GM21825 (cell line): ENCODE data around the gene FAIM2.
A peak's percentile ranks its signal among the peaks of the same experiment; 100 is the strongest.

ENCODE experiments used
- ATAC-seq: cut with Tn5 transposase; IDR thresholded peaks from one replicate; pipeline ENCODE4 v1.9.1; 2021; ENCODE audit warnings: mild to moderate bottlenecking, moderate library complexity; ENCODE audit not compliant: unreplicated experiment

The FAIM2 gene

GRCh38 chr12:49827401-49828099, 76.2 kb downstream of the FAIM2 start:
- ATAC-seq, result peak; percentile 14

- ATAC-seq, result no peak
These were observed 76.7 kb downstream of the FAIM2 start for GRCh38 chr12:49827051-49827400.

- no peak for ATAC-seq
These were observed 77.7 kb downstream of the FAIM2 start for GRCh38 chr12:49825971-49826421.

GRCh38 chr12:49825360-49825970, 78.2 kb downstream of the FAIM2 start:
- no peak for ATAC-seq

- ATAC-seq, result no peak
These were observed 78.8 kb downstream of the FAIM2 start for GRCh38 chr12:49824895-49825294.

- ATAC-seq, result no peak
These were observed 79.3 kb downstream of the FAIM2 start for GRCh38 chr12:49824416-49824815.

GRCh38 chr12:49823951-49824350, 79.7 kb downstream of the FAIM2 start:
- ATAC-seq, result no peak

- no peak for ATAC-seq
These were observed 80.3 kb downstream of the FAIM2 start for GRCh38 chr12:49823350-49823749.

- ATAC-seq, result no peak
These were observed 82.1 kb downstream of the FAIM2 start for GRCh38 chr12:49821373-49822287.

- no peak for ATAC-seq
These were observed 83.9 kb downstream of the FAIM2 start for GRCh38 chr12:49819786-49820185.

GRCh38 chr12:49818241-49818895, 85.3 kb downstream of the FAIM2 start:
- no peak for ATAC-seq
